Kidney capillary endothelial cell (primary cell): ENCODE data around the gene TMEM269.

ENCODE experiments used
- DNase-seq: peaks from one replicate; pipeline ENCODE4 v3.0.0-alpha.2; 2018; ENCODE audit warnings: low spot score

The TMEM269 gene

DNA sequence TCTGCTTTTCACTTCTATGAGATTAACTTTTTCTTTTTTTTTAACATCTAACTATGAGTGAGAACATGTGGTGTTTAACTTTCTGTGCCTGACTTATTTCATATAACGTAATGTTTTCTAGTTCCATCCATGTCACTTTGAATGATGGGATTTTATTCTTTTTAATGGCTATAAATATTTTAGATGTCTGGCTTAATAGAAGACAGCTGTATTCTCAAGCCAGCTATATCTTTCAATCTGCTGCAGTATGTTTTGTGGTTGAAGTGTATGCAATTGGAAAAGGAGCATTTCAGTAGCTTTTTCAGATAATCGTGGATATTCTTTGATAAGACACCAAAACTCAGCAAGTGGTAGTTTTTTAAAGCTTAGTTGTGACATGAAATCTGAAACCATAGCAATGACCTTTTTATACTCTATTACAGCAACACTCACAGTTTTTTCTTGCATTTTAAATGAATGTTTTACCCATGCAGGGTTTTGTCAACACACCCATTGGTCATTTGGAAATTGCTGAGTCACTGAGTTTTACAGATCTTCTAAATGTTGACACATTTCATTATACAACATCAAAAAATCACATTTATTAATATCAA is 38.1 kb downstream of the TMEM269 start:
- no peak for DNase-seq

- no peak for DNase-seq
These were observed 39.8 kb downstream of the TMEM269 start for GRCh38 chr1:42824481-42825035.

- DNase-seq = no peak
These were observed 40.5 kb downstream of the TMEM269 start for GRCh38 chr1:42825036-42825851.

DNA sequence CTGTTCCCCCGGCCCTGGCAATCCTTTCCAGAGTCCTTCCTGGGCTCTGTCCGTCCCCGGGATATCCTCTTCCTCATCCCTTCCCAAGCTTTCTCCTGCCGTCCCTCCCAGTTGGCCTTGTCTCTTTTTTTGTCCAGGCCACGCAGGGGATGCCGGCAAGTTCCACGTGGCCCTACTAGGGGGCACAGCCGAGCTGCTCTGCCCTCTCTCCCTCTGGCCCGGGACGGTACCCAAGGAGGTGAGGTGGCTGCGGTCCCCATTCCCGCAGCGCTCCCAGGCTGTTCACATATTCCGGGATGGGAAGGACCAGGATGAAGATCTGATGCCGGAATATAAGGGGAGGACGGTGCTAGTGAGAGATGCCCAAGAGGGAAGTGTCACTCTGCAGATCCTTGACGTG is 45.8 kb downstream of the TMEM269 start:
- no peak for DNase-seq

GRCh38 chr1:42831273-42831672 is 46.5 kb downstream of the TMEM269 start:
- no peak for DNase-seq

DNA sequence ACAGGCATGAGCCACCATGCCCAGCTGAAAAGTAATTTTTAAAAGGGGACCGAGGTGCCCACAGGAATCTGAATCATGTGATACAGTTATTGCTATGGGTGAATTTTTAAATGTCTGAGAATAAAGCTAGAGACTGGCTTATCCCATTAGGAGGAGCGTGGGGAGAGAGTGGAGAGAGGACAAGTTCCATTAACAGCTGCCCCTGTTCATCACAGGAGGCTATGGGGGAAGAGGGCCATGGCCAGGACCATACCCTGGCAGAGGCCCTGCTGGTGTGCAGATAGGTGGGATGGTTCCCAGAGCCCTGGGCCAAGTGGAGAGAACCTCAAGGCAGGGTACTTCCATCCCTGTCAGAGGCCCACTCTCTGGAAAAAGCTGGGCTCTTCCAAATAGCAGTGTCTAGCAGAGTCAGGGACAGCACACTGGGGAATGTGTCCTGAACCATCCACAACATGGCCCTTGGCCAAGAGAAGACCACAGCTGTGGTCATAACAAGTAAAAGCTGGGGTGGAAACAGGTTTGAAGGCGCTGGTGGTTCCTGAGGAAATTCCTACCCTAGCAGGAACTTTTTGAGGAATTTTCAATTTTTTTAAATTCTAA is 48.0 kb downstream of the TMEM269 start:
- no peak for DNase-seq

DNA sequence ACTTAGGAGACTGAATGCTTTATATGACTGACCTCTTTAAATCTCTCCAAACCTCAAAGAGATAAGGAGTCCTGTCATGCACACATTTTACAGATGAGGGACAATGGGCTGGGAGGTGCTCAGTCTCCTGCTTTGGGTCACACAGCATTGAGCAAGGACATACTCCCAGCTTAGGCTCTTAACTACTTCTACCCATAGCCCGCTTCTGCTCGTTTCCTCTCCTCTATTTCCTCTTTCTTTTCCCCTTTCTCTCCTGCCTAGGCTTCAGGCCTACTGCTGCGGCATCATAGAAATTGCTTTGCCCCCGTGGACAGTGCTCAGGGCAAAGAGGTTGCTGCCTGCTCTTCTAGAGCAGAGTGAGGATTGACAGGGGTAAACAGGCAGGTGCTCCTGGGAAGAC is 49.2 kb downstream of the TMEM269 start:
- DNase-seq = no peak

- no peak for DNase-seq
These were observed 50.0 kb downstream of the TMEM269 start for GRCh38 chr1:42834803-42835202.

GRCh38 chr1:42835422-42835821 is 50.6 kb downstream of the TMEM269 start:
- DNase-seq = no peak

DNA sequence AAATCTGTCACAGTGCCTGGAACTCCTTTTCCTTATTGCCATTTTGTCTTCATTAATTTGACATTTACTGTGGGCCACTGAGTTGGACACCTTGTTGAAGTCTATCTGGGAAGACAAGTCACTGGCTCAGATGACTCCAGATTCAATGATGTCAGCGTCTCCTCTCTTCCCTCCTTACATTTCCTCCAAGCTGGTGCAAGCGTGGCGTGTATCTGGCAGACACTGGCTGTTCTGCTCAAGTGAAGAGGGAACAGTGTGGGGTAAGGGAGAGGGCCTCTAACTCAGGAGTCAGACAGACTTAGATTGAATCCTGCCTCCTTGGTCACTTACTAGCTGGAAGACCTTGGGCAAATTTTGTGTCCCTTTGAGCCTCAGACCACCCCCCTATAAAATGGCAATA is 52.9 kb downstream of the TMEM269 start:
- DNase-seq = no peak

DNA sequence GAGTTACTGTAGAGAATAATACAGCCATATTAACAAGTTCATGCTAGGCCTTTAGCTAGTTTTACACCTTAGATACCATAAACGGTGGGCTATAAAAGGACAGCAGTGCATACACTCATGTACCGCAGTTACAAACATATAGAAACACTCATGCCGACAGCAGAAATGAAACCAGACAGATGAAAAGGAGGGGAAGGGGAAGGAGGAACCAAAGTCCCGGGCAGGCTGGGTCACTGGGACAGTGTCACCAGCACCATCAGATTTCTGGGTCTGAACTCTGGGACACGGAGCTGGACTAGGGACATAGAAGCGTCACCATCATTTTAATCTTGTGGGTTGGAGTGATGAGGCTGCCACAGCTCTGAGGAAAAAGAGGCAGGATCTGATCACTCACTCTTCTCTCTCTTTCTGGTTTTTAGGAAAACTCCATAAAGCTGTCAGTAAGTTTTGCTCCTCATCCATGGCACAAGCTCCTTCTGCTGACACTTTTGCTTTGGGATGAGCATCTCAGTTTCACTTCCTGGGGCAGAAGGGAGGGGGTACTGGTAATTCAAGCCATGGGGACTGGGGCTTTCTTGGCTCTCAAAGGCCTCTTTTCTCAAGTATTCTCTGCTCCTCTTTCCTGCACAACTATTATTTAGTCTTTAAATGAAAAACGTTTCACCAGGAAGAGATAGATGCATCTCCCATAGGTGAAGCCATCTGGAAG is 53.8 kb downstream of the TMEM269 start:
- no peak for DNase-seq

- DNase-seq = no peak
These were observed 56.2 kb downstream of the TMEM269 start for GRCh38 chr1:42841010-42841409.

DNA sequence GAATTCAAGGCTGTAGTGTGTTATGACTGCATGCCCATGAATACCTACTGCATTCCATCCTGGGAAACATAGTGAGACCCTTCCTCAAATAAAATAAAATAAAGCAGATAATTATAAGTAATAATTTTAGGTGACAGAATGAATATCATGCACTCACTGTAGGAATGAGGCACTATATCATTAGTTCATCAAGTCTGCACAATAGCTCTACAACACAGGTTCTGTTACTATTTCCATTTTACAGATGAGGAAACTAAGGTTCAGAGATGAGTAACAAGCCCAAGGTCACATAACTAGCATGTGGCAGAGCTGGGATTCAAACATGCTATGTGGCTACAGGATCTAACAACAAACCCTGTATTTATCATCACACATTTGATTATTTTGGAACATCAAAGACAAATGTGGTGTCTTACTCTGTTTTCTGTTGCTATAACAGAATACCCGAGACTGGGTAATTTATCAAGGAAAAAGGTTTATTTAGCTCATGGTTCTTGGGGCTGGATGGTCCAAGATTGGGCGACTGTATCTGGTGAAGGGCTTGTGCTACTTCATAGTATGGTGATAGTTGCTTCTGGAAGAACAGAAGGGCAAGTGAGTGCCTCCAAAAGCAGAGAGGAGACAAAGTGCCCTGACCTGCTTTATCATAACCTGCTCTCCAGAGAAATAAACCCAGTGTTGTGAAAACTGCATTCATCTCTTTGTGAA is 56.8 kb downstream of the TMEM269 start:
- no peak for DNase-seq

DNA sequence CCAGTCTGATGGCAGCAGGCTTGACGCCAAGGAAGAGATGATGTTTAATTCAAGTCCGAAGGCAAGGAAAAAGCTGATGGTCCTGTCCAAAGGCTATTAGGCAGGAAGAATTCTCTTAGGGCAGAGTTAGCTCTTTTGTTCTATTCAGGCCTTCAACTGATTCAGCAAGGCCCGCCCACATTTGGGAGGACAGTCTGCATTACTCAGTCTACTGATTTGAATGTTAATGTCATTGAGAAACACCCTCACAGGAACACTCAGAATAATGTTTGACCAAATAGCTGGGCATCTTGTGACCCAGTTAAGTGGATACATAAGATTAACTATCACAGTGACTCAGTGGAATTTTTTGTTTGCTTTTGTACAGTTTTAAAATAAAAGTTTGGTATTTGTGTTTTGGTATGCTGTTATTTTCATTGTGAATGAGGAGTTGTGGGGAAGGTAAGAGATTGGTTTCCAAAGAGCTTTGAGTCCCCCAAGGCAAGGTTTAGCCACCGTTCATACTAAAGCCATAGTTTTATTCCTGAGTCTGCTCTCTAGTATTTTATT is 59.9 kb downstream of the TMEM269 start:
- no peak for DNase-seq

- DNase-seq = no peak
These were observed 60.4 kb downstream of the TMEM269 start for GRCh38 chr1:42845193-42845592.

DNA sequence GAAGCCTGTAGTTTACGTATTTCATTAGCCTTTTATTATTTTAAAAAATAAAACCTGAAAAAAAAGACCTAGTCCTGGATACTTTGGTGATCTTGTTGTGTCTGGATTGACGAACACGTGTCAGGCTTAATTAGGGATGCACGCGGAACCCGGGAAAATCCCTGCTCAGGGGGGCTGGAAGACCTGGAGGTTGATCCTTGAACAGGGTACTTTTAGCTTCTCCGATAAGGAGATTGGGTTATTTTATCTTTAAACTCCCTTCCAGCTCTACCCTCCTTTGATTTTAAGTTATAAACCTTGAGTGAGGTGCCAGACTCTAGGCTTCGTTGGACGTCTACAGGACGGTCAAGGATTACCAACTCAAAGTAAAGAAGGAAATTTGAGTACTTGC is 61.1 kb downstream of the TMEM269 start:
- no peak for DNase-seq

- peak; percentile 93 for DNase-seq
These were observed 61.7 kb downstream of the TMEM269 start, which contains the start of gene ZNF691 for GRCh38 chr1:42846257-42847110. ZNF691 (plus strand) TSS chr1:42846613; CDS start chr1:42849659, 3,046 bp downstream.

GRCh38 chr1:42847111-42847595 is 62.4 kb downstream of the TMEM269 start:
- DNase-seq = no peak

GRCh38 chr1:42847721-42848460 is 63.1 kb downstream of the TMEM269 start:
- no peak for DNase-seq
